GM18498 (cell line): Measurements from ENCODE around the gene RET.

ENCODE experiments used
- ATAC-seq: cut with Tn5 transposase; IDR thresholded peaks from one replicate; pipeline ENCODE4 v1.9.1; 2021; ENCODE audit warnings: mild to moderate bottlenecking, moderate library complexity; ENCODE audit not compliant: unreplicated experiment

RET gene

GRCh38 chr10:43061331-43061730 lies 15.5 kb upstream of the RET start:
- ATAC-seq = no peak

DNA sequence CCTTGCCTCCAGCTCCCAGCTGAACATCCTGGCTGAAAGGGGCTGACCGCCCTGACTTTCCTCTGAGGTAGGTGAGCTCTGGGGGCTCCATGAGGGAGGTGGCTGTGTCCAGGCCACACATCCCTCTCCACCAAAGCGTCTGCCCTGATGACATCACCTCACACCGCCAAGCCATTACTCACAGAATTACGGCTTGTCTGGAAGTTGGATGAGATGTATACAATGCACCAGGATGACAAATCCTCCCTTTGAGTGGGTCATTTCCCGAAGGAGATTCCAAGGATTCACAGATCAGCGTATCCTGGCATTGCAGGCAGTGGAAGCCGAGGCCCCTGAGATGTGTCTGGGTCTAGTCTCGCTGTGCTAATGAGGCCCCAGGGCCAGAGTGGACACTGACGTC lies 15.1 kb upstream of the RET start:
- ATAC-seq = no peak

GRCh38 chr10:43062402-43063160 lies 14.3 kb upstream of the RET start:
- no peak for ATAC-seq

- no peak for ATAC-seq
Observed at GRCh38 chr10:43064331-43065075, 12.4 kb upstream of the RET start.

DNA sequence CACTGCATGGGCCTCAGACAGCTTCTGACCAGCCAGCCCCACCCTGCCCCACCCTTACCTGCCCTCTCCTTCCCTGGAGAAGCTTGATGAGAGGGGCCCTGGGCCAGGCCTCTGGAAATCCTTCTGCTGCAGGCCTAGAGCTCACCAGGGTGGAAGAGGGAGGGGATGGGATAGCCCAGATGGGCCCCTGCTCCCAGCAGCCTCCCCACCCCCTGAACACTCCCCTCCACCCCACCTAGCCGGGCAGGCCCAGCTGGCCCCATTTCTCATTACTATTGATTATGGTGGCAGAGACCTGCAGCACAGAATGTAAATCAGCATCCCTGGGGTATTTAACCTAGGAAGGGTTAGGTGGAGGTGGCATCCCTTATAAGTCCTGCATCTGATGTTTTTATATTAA lies 11.6 kb upstream of the RET start:
- no peak for ATAC-seq

DNA sequence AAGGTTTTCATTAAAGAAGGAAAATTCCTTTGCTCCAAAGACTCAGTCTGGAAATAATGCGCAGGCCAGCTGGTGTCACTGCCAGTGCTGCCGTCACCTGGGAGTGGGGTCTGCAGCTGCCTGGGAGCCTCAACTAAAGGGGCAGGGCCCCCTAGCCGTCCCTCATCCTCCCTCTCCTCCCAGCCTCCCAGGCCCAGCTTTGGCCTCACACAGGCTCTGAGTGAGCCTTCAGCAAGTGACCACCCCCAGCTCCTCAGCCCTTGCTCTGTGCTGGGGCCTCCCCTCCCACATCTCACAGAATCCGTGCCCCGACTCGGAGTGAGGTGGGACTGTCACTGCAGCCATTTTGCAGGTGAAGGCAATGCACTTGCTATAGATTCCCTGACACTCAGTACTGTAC lies 11.1 kb upstream of the RET start:
- no peak for ATAC-seq

DNA sequence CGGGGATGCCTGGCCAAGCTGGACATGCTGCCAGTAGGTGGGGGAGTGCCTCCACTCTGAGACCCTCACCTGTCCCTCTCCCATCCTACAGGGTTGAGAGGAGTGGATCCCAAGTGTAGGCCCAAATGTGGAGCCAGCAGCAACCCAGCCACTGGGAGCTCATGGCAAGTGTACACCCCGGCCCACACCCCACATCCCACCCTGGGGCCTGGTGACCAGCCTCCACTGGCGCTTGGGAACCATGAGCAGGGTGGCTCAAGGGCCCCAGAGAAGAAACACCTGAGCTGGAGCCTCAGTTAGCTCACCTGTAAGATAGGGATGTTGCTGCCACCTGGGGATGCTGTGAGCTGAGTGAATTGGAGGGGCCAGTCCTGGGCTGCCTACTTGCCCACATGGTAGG lies 10.4 kb upstream of the RET start:
- ATAC-seq = no peak

GRCh38 chr10:43067391-43068135 lies 9.3 kb upstream of the RET start:
- no peak for ATAC-seq

DNA sequence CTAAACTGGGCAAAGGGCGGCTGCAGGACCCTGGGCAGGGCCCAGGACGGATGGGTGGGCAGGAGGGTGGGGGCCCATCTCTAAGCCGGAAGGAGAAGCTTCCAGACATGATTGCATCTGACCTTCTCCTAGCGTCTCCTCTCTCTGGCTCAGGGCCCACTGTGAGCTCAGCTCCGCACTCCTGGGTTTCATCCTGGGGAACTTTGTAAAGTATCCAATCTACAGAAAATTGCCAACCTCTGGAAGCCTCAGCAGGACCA lies 8.8 kb upstream of the RET start:
- no peak for ATAC-seq

- ATAC-seq = no peak
Observed at GRCh38 chr10:43068471-43069210, 8.2 kb upstream of the RET start.

GRCh38 chr10:43069211-43069515 lies 7.7 kb upstream of the RET start:
- no peak for ATAC-seq

DNA sequence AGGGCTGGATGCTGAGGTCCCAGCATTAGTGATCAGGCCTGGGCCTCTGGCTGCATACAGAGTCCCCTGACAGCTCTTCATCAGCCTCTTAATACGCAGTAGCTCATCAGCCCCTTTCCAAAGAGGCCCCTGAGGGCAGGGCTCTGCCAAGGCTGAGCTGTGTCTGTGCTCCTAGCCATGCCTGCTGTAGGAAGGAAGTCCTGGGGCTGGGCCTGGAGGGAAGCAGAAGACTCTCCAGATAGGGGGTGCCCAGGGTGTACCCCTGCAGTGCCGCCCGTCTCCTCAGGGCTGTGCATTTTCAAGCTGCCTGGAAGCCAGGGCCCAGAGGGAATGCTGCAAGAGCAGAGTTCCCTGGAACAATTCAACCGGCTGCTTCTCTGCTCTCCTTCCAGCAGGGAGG lies 7.3 kb upstream of the RET start:
- no peak for ATAC-seq

DNA sequence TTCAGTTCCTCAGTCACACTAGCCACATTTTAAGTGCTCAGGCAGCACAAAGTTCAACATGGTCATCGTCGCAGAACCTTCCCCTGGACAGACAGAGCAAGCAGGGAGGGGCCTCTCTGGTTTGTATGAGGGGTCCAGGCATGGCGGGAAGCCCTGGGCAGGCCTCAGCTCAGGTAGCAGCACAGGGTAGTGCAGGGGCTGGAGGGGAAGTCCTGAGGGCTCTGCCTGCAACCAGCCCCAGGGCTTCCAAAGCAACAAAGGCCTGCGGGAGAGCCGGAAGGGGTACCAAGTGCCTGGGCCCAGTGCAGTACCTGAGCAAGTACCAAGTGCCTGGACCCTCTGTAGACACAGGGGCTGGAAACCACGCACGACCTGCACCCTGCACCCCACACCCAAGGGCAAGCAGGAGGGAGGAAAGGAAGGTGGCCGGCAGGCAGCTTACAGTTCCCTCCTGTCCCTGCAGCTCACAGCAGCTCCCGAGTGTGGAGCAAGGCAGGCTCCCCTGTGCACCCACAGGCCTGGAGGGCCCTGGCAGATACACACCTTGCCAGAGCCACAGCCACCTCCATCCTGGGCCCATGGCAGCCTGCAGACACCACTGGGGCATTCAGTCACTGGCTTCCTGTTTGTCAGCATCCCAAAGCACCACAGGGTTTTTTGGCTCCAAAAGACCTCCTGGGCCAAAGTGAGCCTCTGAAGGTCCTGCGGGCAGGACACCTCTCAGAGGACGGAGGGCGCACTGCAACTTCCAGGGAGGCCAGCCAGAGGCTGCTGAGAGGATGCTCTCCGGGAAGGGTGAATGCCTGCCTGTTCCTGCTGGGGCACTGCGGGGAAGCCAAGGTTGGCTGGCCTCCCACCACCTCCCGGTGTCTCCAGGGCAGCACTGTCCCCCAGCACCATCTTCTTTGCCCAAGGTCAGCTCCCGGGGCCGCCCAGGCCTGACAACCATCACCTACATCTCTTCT lies 6.5 kb upstream of the RET start:
- ATAC-seq = no peak

GRCh38 chr10:43071865-43072650 lies 4.8 kb upstream of the RET start:
- ATAC-seq = no peak

DNA sequence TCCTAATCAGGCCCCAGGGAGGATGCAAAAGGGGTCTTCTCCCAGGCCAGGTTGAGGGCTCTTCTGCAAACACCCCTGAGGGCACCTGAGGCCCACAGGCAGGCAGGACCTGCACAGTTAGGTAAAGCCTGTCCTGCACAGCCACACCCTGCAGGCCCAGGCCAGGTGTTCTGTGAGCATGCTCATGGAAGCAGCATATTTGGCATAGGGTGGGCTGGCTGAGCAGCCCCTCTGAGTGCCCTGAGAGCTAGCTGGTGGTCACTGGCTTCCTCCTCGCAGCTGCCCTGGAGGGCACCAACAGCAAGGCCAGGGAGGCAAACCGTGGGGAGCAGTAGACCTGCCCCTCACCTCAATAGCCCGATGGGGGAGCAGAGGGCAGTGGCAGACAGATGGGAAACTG lies 3.7 kb upstream of the RET start:
- ATAC-seq = no peak

- no peak for ATAC-seq
Observed at GRCh38 chr10:43073721-43074120, 3.1 kb upstream of the RET start.

DNA sequence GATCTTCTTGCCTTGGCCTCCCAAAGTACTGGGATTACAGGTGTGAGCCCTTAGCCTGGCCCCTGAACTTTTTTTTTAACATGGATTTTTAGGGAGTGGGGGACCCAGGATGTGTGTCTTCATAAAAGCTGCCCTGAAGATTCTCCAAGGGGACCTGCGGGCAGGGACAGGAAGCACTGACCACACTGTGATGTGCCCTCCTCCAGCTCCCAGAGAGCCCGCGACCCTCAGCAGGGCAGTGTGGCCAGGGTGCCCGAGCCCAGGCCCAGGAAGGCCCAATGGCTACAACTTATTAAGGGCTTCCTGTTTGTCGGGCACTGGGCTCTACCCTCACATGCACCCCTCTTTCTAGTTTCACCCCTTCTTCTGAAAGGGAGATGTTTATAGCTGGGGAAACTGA lies 2.5 kb upstream of the RET start:
- ATAC-seq = no peak

DNA sequence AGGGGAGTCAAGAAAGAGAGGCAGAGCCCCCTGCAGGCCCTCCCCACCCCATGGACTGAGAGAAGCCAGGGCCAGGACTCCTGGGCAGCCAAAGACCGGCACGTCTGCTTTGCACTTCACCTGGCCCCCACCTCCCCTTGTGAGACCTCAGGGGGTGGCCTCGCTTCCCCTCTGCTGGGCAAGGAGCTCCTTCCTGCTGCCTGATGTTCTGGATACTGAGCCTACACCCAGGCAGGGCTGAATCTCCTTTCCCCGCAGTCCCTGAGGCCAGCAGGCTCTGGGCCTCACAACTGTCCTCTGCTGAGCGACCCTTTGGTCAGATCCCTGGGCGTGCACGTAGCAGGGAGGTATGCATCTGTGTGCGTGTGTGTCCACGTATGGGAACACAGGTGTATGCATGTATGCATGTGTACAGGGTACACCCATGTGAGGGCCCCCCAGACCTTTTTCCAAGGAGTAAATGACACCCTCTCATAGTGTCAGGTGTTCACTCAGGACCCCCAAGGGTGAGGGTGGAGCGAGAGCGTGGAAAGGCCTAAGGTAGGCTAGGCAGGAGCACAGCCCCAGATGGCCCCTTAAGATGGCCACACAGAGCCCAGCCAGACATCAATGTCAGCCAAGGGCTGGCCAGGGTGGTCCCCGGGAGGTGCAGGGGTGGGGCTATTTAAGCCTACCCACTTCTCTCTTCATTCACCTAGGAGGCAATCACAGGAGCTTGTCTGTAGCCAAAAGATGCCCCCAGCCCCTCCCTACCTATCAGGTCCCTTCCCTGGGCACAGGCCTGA lies 1.9 kb upstream of the RET start:
- no peak for ATAC-seq

GRCh38 chr10:43075612-43076003 lies 1.3 kb upstream of the RET start:
- ATAC-seq = no peak
